Stimulated activated CD8-positive, alpha-beta memory T cell treated with anti-CD3 and anti-CD28 coated beads, Interleukin-12 subunit alpha, Interleukin-12 subunit beta, amount 100 ng/mL, for 4 hours (primary cell): ENCODE results near the gene MGST2.

Experiments
- DNase-seq: peaks from one replicate; pipeline ENCODE4 v3.0.0-alpha.2; 2020; ENCODE audit warnings: low read depth

Gene MGST2

DNA sequence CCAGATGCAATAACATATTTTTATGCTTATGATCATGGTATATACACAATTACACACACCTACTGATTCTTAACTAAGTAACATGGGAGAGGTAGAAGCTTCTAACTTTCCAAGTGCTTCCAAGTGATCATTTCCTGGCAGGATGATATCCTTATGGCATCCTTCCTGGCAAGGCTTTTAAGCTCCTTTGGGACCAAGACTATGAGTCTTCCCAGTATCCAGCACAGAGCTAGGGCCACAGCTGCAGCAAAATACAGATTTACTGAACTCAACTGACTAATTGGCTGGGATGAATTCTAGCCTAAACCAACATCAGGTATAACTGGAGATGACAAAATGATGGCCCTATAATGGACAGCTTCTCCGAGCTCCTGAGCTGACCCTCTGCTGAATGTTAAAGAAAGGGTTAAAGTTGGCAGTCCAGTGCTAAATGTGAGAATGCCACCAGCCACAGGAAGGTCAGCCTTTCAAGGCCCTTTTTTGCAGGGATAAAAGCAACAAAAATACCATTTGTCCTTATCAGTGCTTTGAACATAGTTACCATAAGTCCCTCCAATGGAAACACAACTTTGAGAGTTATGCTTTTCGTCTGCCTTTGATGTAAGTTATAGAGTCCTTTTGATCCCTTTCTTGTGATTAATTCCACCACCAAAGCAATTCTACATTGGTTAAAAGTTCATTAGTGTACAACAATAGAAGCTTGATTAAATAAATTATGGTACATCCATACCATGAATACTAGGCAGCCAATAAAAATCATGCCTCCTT lies 73.4 kb downstream of the MGST2 start:
- no peak for DNase-seq

DNA sequence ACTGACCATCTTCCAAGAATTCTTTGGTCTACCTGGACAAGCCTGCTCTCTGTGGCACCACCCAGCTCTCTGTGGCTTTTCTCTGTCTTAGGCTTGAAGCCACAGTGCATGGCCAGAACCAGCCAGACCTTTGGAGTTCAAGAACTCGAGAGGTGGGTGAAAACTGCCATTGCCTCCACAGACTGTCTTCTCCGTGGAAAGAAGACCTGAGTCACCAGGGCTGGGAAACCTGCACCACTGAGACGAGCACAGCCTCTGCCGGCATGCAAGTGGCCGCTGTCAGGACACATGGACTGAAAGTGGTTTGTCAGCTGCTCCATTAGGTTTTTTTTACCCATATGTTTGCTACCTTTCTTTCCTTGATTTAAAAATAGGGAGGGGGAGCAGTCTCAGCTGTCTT lies 74.5 kb downstream of the MGST2 start:
- no peak for DNase-seq

DNA sequence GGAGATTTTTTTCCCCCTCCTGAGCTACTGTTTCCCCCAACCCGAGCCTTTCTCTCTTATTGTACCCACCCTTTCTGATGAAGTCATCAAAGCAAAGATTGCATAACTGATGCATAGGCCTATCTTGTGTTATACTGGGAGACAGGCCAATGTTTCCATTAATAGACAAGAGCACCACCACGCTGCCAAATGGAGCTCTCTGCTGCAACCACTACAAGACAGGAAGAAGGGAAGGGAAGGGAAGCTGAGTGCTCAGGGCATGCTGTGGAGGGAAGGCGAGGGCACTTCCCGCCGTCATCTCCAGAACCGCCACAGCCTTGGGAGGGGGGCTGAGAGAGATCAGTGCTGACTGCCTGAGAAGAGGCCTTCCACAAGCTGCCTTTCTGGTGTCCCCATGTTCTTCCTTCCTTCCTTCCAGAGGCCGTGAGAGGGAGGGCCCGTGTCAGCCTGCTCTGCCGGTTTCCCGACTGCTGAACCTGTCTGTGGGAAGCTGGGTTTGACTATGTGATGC lies 75.0 kb downstream of the MGST2 start:
- DNase-seq, result no peak

DNA sequence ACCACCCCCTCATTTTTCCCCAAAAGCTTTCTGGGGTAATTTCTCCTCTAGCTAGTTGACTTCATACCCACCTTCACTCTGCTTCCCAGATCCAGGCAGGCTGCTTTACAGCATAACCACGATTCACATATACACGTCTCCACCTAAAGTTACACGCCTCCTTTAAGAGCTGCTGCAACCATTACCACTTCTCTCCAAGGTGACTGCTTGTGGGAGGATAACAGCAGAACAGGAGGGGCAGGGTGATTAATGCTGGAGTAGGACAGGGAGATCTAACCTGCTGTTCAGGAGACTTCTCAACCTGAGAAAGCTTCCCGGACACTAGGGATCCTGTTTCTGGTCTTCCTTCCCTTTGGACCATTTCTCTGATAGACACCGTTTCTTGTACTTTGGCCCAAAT lies 77.4 kb downstream of the MGST2 start:
- DNase-seq, result no peak

DNA sequence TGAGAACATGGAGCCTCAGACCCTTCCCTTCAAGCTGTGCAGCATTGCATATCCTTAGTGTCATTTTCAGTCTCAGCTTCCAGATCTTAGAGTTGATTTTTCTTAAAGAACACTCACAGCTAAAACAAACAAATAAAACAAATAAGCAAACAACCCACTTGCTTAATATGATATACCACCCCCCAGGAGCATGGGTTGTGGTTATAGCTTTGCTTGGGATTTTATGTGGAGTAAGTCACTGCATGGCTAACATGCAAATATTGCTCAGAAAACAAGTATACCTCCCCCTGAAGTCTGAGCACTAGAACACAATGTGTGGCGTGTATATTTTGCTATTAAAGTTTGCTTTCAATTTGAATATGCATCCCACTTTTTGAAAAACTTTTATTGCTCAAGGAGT lies 78.6 kb downstream of the MGST2 start:
- no peak for DNase-seq

DNA sequence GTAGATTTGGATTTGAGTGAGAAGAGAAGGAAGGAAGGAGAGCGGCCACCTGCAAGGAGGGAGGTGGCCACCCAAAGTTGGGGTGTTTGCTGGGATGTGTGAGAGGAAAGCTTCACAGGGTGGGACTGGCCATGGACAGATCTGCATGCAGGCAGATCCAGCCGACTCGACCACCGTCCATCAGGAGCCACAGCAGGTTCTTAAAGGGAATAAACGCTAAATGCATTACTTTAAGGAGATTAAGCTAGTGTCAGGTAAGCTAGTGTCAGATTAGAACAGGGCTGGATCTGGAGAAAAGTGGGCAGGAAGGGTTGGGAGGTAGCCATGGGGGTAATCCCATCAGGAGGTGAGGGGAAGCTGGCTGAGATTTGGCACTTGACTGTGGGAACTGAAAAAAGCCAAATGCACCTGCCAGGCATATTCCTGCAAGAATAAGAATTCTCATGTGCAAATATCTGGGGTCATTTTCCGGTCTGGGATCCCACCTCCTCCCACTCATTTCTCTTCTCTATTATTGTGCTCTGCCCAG lies 79.6 kb downstream of the MGST2 start:
- no peak for DNase-seq

DNA sequence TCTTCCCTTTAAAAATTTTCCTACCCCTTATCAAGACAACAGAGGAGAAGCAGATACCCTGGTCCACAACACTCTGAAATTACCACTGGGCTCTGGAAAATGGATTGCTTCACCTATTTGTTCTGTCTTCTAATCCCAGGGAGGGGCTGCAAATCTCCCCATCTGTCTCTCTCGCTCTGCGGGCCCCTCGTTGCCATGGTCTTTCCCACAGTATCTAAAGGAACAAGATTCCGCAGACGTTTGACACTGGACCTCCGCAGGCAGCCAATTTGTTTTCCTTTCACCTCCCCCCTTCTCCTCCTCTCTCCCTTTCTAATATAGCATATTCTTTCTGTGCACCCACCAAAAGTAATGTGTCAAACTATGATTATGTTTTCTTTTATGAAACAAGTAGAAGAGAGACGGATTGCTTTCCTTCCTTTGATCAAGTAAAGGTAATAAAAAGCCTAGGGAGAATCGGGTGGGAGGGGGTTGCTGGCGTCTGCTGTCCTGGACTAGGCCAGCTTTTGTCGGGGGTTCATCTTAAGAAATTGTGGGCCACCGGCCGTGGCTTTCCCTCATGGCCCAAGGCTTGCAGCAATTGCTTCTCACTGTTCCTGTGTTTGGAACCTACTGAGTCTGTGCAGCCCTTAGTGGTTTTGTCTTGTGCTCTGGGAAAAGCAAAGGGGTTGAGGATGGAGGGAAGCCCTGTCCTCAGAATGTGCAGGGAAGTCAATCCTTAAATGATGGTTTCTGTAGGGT lies 81.0 kb downstream of the MGST2 start:
- no peak for DNase-seq

DNA sequence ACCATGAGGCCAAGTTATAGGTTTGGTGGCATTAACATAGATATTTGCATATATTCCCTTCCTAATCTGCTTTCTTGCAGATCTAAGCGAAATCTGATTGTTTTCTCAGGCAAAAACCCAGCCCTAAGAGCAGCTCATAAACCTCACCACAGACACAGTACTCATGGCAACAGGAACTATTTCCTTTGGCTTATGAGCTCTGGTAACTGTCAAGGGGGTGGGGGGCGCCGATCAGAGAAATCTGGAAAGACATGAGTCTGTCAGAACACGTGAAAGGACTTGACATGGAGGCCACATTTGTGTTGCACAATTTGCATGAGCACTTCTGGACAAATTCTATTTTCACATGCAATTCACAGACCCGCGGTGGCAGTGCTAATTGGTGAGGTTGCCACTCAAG lies 83.7 kb downstream of the MGST2 start:
- DNase-seq, result no peak

DNA sequence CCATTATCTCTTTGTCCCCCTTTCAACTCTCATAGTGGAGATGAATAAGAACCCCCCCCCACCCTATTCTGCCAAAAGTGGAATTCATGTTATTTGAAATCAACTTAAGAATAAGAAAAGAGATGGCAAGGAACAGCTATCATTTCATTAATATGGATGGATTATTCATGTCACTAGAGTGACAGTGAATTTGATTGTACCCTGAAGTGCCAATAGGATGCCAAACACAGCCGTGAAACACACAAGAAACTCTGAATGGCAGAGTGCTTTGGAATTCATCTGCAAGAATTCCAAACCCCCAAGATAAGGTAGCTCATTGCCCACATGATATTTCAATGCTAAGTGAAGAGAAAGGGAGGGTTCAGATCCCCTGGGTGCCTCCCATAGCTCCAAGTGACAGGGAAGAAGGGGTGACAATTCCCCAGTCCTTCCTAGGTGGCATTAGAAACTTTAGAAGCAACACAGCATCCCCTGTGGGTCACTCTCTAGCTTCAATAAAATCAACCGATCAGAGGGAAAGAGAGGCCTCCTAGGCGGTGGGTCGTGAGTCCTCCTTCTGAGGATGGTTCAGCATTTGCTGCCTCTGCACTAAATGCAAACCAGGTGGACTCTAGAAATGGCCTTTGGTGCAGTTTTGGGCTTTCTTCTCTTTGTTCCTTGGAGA lies 84.3 kb downstream of the MGST2 start:
- no peak for DNase-seq

DNA sequence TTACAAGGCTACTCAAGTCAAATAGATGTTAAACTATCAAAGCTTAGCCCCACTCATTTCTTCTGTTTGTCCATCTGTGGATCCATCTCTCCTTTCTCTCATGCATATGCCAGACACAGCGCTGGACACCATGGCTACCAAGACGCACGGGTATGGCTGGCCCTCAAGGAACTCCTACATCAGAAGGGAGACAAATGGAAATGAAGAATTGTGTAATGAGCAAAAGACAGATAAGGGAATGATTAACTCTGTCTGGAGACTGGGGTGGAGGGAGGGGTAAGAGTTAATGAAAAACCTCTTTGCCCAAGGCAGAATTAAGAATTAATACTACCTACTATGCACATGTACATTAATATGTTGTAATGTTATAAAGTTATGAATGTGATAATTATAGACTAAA lies 88.1 kb downstream of the MGST2 start:
- no peak for DNase-seq
